Prostate gland (tissue), 2 donors: ENCODE measurements around the gene ADAMTS17. TPM values are rescaled to one million over a fixed set of nuclear protein-coding genes. Genes with fewer than 3 reads are reported as not detected.

Source experiments
- DNase-seq: peaks from one replicate; pipeline ENCODE4 v3.0.0-alpha.2; 2019; ENCODE audit warnings: low spot score
- H3K27ac ChIP-seq, 2 donors: fragments of 200-600 bp; sonication (generic); 2 replicates each; pipeline ENCODE4 v1.5.1; 2017 to 2019
- H3K27me3 ChIP-seq: fragments of 200-600 bp; sonication (generic); replicated peaks from 2 replicates; pipeline ENCODE4 v1.5.1; 2019; ENCODE audit not compliant: insufficient read depth
- H3K36me3 ChIP-seq, 2 donors: fragments of 200-600 bp; sonication (generic); 1 replicate in 1 of 2; 2 replicates in 1 of 2; pipeline versions ENCODE4 v1.5.1 to v1.8.1; 2017 to 2019
- H3K4me1 ChIP-seq: fragments of 200-600 bp; sonication (generic); replicated peaks from 2 replicates; pipeline ENCODE4 v1.5.1; 2019
- H3K4me3 ChIP-seq, 2 donors: fragments of 200-600 bp; sonication (generic); 2 replicates each; pipeline ENCODE4 v1.5.1; 2017 to 2019
- H3K9me3 ChIP-seq: fragments of 200-600 bp; sonication (generic); 2 replicates; pipeline ENCODE4 v1.5.1; 2017
- CTCF ChIP-seq, 4 experiments: fragments of 200-600 bp in 2 of 4; fragments of 450-650 bp in 2 of 4; sonication (generic) in 2 of 4; IDR thresholded peaks; 1 replicate in 3 of 4; 2 replicates in 1 of 4; pipeline ENCODE4 v1.5.1; 2016 to 2019; ENCODE audit warnings: antibody characterized with exemption in 4 of 4, mild to moderate bottlenecking in 2 of 4, moderate library complexity in 2 of 4
- POLR2A ChIP-seq: fragments of 450-650 bp; IDR thresholded peaks from one replicate; pipeline ENCODE4 v1.6.1; 2016; ENCODE audit warnings: antibody characterized with exemption, mild to moderate bottlenecking
- POLR2AphosphoS5 ChIP-seq: sonication (generic); formaldehyde crosslinking; IDR thresholded peaks from one replicate; pipeline ENCODE4 v1.6.1; 2017; ENCODE audit warnings: antibody characterized with exemption
- WGBS: methylation state at CpG from one replicate; pipeline ENCODE4 v1.1.5; 2018; 5-methylcytosine and 5-hydroxymethylcytosine counted together
- intact Hi-C: fragments of 100-400 bp; cut with DNase I; formaldehyde crosslinking; loops from one replicate; pipeline ENCODE4 v1.14.2; 2022
- total RNA-seq, 2 donors: library from RNA; depleted of rRNA; stranded (reverse); fragments of >200 nt; gene quantifications; one replicate each; pipeline ENCODE4 v1.1.0, GENCODE V29; 2016

Gene ADAMTS17
- total RNA-seq, 2 donors from 2014 or later = 2.7 to 5.6 TPM

- Histone ChIP-seq H3K4me3 (no peak overlapping the region), H3K27me3 (no peaks in the 10 kb centered on the region), H3K27ac (no peak overlapping the region), H3K4me1 (no peaks in the 10 kb centered on the region), H3K9me3 (no peaks in the 10 kb centered on the region), H3K36me3 (no peaks in the 10 kb centered on the region)
- intact Hi-C loops = no loop called here
- WGBS = 83% methylated on average over 5 of the region's 5 CpGs
- TF ChIP-seq POLR2A = no peak
- no peak for TF ChIP-seq CTCF (IDR thresholded peaks at IDR 0.05)
- no peak for TF ChIP-seq POLR2AphosphoS5
- no peak for DNase-seq
Observed at GRCh38 chr15:99951511-99951910, 390.3 kb downstream of the ADAMTS17 start.

- Histone ChIP-seq H3K36me3 (no peaks in the 10 kb centered on the region), H3K9me3 (no peaks in the 10 kb centered on the region), H3K27me3 (no peaks in the 10 kb centered on the region), H3K4me3 (no peak overlapping the region), H3K27ac (no peak overlapping the region), H3K4me1 (no peaks in the 10 kb centered on the region)
- no peak for DNase-seq
- intact Hi-C loops = no loop called here
- no peak for TF ChIP-seq POLR2A
- no peak for TF ChIP-seq POLR2AphosphoS5
- TF ChIP-seq CTCF (IDR thresholded peaks at IDR 0.05) = no peak
- 88% methylated on average over 1 of the region's 1 CpG for WGBS
Observed at GRCh38 chr15:99944131-99944530, 397.6 kb downstream of the ADAMTS17 start.

- DNase-seq = no peak
- no peak overlapping the region for H3K27ac ChIP-seq
Observed at GRCh38 chr15:99943466-99943865, 398.3 kb downstream of the ADAMTS17 start.

GRCh38 chr15:99932676-99933402 is 408.9 kb downstream of the ADAMTS17 start:
- intact Hi-C loops = no loop called here
- Histone ChIP-seq H3K4me1 (peaks cover 3% of the 10 kb centered on the region), H3K9me3 (no peaks in the 10 kb centered on the region), H3K4me3 (no peak overlapping the region), H3K36me3 (no peaks in the 10 kb centered on the region), H3K27me3 (no peaks in the 10 kb centered on the region), H3K27ac (no peak overlapping the region)
- TF ChIP-seq POLR2A (no peak), CTCF (IDR thresholded peaks at IDR 0.05) (no peak), POLR2AphosphoS5 (no peak)
- DNase-seq = no peak
- WGBS = 88% methylated on average over 13 of the region's 13 CpGs

More at GRCh38 chr15:99943466-99943865, 398.3 kb downstream of the ADAMTS17 start:
- Histone ChIP-seq H3K4me1 (no peaks in the 10 kb centered on the region), H3K36me3 (no peaks in the 10 kb centered on the region), H3K4me3 (no peak overlapping the region), H3K27me3 (no peaks in the 10 kb centered on the region), H3K9me3 (no peaks in the 10 kb centered on the region)
- intact Hi-C loops = no loop called here
- 98% methylated on average over 7 of the region's 7 CpGs for WGBS
- TF ChIP-seq POLR2A (no peak), POLR2AphosphoS5 (no peak), CTCF (IDR thresholded peaks at IDR 0.05) (no peak)
